Spleen (tissue), 11 donors: ENCODE results near the gene HS2ST1. TPM values are rescaled to one million over a fixed set of nuclear protein-coding genes. Genes with fewer than 3 reads are reported as not detected.

ENCODE experiments used
- DNase-seq: peaks from one replicate; pipeline ENCODE4 v3.0.0-alpha.2; 2020
- H3K27ac ChIP-seq, 8 donors: fragments of 200-600 bp; sonication (generic) in 7 of 8; 1 replicate in 4 of 8; 2 replicates in 4 of 8; pipeline versions ENCODE4 v1.5.0 to v1.8.0; 2016 to 2021; ENCODE audit warnings: inconsistent platforms in 4 of 8, mild to moderate bottlenecking in 4 of 8, moderate library complexity in 1 of 8
- H3K27me3 ChIP-seq, 7 donors: fragments of 200-600 bp; sonication (generic) in 6 of 7; replicated peaks in 1 of 7; 1 replicate in 4 of 7; 2 replicates in 3 of 7; pipeline versions ENCODE4 v1.5.0 to v1.8.0; 2016 to 2021; ENCODE audit warnings: inconsistent platforms in 3 of 7, mild to moderate bottlenecking in 1 of 7
- H3K36me3 ChIP-seq, 6 donors: fragments of 200-600 bp; sonication (generic) in 5 of 6; 1 replicate in 4 of 6; 2 replicates in 2 of 6; pipeline versions ENCODE4 v1.5.0 to v1.8.0; 2016 to 2021; ENCODE audit warnings: inconsistent platforms in 2 of 6
- H3K4me1 ChIP-seq, 6 donors: fragments of 200-600 bp; sonication (generic) in 5 of 6; 1 replicate in 3 of 6; 2 replicates in 3 of 6; pipeline versions ENCODE4 v1.5.0 to v1.8.0; 2016 to 2021; ENCODE audit warnings: inconsistent platforms in 3 of 6
- H3K4me3 ChIP-seq, 8 donors: fragments of 200-600 bp; sonication (generic) in 7 of 8; 1 replicate in 4 of 8; 2 replicates in 4 of 8; pipeline versions ENCODE4 v1.5.0 to v1.8.0; 2016 to 2021; ENCODE audit warnings: inconsistent platforms in 4 of 8, mild to moderate bottlenecking in 4 of 8, moderate library complexity in 2 of 8
- H3K9me3 ChIP-seq, 8 donors: fragments of 200-600 bp; sonication (generic) in 7 of 8; 1 replicate in 4 of 8; 2 replicates in 4 of 8; pipeline versions ENCODE4 v1.5.0 to v1.8.0; 2016 to 2021; ENCODE audit warnings: inconsistent platforms in 4 of 8
- POLR2A ChIP-seq, 3 donors: fragments of 450-650 bp; IDR thresholded peaks; one replicate each; pipeline ENCODE4 v1.5.1; 2017; ENCODE audit warnings: antibody characterized with exemption in 3 of 3, mild to moderate bottlenecking in 1 of 3
- POLR2AphosphoS5 ChIP-seq, 3 donors: sonication (generic); formaldehyde crosslinking; IDR thresholded peaks; one replicate each; pipeline ENCODE4 v1.5.1; 2017; ENCODE audit warnings: antibody characterized with exemption in 3 of 3
- WGBS, 5 donors: extraction: QIAGEN DNeasy Blood & Tissue Kit in 3 of 5; methylation state at CpG; one replicate each; pipeline versions ENCODE4 v1.1.5 to v1.1.7; 2013 to 2018; 5-methylcytosine and 5-hydroxymethylcytosine counted together
- intact Hi-C: fragments of 100-400 bp; cut with DNase I; formaldehyde crosslinking; loops from one replicate; pipeline ENCODE4 v1.15.0; 2023; ENCODE audit warnings: low total_unique reads
- polyA plus RNA-seq, 3 donors: library from polyadenylated mRNA; stranded (reverse); fragments of 200-250 nt; gene quantifications; one replicate each; pipeline ENCODE4 v1.2.1, GENCODE V29; 2013
- total RNA-seq, 7 donors: library from RNA; depleted of rRNA in 3 of 7; stranded (reverse); fragments of >200 nt in 3 of 7; fragmentation: NEBNext Ultra II Directional in 4 of 7; extraction: Animal tissue kit (Norgen Biotek cat#: 25700) in 4 of 7; gene quantifications; one replicate each; pipeline versions ENCODE4 v1.1.0 to v1.2.1, GENCODE V29; 2016 to 2021
- TF ChIP-seq, protein P1 (sequence below), 11 experiments: fragments of 200-600 bp in 7 of 11; fragments of 450-650 bp in 4 of 11; sonication (generic) in 4 of 11; IDR thresholded peaks in 8 of 11; conservative IDR thresholded peaks in 3 of 11; 1 replicate in 7 of 11; 2 replicates in 4 of 11; pipeline versions ENCODE4 v1.4.0 to v1.8.0; 2016 to 2021; ENCODE audit warnings: antibody characterized with exemption in 11 of 11, inconsistent platforms in 4 of 11, mild to moderate bottlenecking in 1 of 11
- donor health status: healthy with polysubstance abuse.
- donor health status: DM: no; HTN: no; CAD: no; lungs with moderate emphysema.
- donor health status: DM: no; HTN: no; CAD: no.
- donor health status: Bipolar disorder and iron deficiency.
- donor health status: healthy.
- donor health status: DM: no; HTN: no; CAD: no.
- donor health status: DM: yes; HTN: yes; CAD: no.

The HS2ST1 gene
- total and polyA plus RNA-seq, 10 donors = 4.6 to 32.9 (median 22.3) TPM

DNA sequence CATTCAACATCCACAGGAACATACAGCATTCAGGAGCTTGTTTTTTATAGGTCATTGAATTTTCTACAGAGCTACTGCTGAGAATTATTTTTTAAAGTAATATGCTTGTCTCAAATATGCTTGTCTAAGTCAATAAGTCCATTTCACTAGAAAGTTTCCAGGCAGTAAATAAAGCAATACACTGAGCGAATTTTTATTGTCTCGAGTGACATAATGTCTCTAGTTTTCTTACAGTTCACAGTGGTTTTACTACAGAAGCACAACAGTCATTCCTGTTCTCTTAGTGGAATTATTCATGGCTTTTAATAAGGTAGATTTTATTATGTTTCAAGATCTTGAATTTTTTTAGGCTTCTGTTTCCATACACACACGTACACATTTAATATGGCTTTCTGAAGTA, 83.8 kb downstream of the HS2ST1 start:
- intact Hi-C loops = no loop called here
- WGBS, 5 donors = 94 to 97% (median 96%) methylated on average over 3 of the region's 3 CpGs
- Histone ChIP-seq H3K36me3 (peaks cover 0 to 7% (median 0%) of the 10 kb centered on the region in 6 donors), H3K4me3 (no peak overlapping the region), H3K27ac (no peak overlapping the region), H3K4me1 (no peaks in the 10 kb centered on the region), H3K27me3 (no peaks in the 10 kb centered on the region), H3K9me3 (no peaks in the 10 kb centered on the region)
- no peak for DNase-seq
- TF ChIP-seq POLR2AphosphoS5 (IDR thresholded peaks at IDR 0.05) = no peak
- TF ChIP-seq, protein P1, sequence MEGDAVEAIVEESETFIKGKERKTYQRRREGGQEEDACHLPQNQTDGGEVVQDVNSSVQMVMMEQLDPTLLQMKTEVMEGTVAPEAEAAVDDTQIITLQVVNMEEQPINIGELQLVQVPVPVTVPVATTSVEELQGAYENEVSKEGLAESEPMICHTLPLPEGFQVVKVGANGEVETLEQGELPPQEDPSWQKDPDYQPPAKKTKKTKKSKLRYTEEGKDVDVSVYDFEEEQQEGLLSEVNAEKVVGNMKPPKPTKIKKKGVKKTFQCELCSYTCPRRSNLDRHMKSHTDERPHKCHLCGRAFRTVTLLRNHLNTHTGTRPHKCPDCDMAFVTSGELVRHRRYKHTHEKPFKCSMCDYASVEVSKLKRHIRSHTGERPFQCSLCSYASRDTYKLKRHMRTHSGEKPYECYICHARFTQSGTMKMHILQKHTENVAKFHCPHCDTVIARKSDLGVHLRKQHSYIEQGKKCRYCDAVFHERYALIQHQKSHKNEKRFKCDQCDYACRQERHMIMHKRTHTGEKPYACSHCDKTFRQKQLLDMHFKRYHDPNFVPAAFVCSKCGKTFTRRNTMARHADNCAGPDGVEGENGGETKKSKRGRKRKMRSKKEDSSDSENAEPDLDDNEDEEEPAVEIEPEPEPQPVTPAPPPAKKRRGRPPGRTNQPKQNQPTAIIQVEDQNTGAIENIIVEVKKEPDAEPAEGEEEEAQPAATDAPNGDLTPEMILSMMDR (IDR thresholded peaks at IDR 0.05 in 8 of 11, conservative IDR thresholded peaks at IDR 0.05 in 3 of 11) = no peak
- TF ChIP-seq POLR2A (IDR thresholded peaks at IDR 0.05) = no peak

DNA sequence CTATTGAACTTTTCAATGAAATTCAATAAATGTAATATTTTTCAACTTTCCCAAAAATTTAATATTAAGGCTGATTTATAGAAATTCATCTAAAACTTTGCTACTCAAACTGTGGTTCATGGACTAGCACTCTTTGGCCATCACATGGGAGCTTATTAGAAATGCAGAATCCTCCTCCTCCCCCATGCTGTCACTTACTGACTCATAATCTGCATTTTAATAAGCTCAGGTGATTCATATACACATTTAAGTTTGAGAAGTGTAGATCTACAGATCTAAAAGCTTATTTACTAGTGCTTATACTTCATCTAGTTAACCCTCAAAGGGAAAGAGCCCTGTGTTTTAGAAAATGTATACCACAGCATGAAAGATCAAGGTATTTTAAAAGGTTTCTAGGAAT, 84.3 kb downstream of the HS2ST1 start:
- no peak for DNase-seq

DNA sequence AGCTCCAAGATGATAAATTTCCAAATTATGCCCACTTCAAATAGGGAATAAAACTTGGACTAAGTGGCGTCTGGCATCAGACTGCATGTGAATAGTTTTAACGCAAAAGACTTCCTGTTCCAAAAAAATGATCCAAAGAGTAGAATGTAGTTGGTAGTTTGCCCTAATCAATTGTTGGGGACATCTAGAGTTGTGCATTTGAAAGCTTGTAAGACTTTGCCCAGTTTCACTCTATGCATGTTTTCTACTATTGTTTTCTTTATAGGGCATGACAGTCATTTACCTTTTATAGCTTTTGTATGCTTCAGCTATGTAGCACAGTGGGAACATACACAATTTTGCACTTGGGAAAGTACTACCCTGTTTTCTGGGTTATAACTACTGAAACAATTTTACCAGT, 86.0 kb downstream of the HS2ST1 start:
- no peak overlapping the region for H3K4me3 ChIP-seq
- no peaks in the 10 kb centered on the region for H3K27me3 ChIP-seq
- 34 to 80% (median 45%) methylated on average over 2 of the region's 2 CpGs for WGBS, 5 donors
- H3K9me3 ChIP-seq = no peaks in the 10 kb centered on the region
- H3K36me3 ChIP-seq = peaks cover 0 to 7% (median 0%) of the 10 kb centered on the region in 6 donors
- H3K4me1 ChIP-seq = no peaks in the 10 kb centered on the region
- intact Hi-C loops = no loop called here
- no peak overlapping the region for H3K27ac ChIP-seq
- DNase-seq = no peak
- TF ChIP-seq POLR2A (IDR thresholded peaks at IDR 0.05) = no peak
- no peak for TF ChIP-seq POLR2AphosphoS5 (IDR thresholded peaks at IDR 0.05)
- TF ChIP-seq, protein P1 (IDR thresholded peaks at IDR 0.05 in 8 of 11, conservative IDR thresholded peaks at IDR 0.05 in 3 of 11) = no peak

More for the DNA sequence above, 84.3 kb downstream of the HS2ST1 start:
- Histone ChIP-seq H3K27ac (no peak overlapping the region), H3K9me3 (no peaks in the 10 kb centered on the region), H3K4me3 (no peak overlapping the region), H3K4me1 (no peaks in the 10 kb centered on the region), H3K36me3 (peaks cover 0 to 7% (median 0%) of the 10 kb centered on the region in 6 donors), H3K27me3 (no peaks in the 10 kb centered on the region)
- TF ChIP-seq POLR2AphosphoS5 (IDR thresholded peaks at IDR 0.05) (no peak), POLR2A (IDR thresholded peaks at IDR 0.05) (no peak)
- TF ChIP-seq, protein P1 (IDR thresholded peaks at IDR 0.05 in 8 of 11, conservative IDR thresholded peaks at IDR 0.05 in 3 of 11) = no peak
- intact Hi-C loops = no loop called here

DNA sequence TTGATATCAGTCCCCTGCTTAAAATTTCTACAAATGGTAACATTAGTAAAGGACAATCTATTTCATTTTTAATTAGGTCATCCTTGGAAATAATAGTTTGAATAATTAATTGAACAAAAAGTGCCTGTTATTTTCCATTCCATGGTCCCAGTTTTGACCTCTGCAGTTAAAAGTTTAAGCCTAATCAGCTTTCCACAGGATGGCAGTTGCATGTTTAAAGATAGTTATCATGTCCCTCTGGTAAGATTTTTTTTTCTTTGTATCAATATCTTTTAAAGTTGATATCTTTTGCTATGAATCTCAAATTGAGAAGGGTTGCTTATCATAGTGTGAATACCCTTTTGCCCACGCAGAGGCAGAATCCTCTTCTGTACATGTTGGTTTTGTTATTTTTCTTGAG, 90.4 kb downstream of the HS2ST1 start:
- H3K36me3 ChIP-seq = no peaks in the 10 kb centered on the region
- intact Hi-C loops = no loop called here

More for the DNA sequence above, 90.4 kb downstream of the HS2ST1 start:
- H3K9me3 ChIP-seq = no peaks in the 10 kb centered on the region
- DNase-seq = no peak
- H3K27ac ChIP-seq = no peak overlapping the region
- no peak overlapping the region for H3K4me3 ChIP-seq
- H3K27me3 ChIP-seq = no peaks in the 10 kb centered on the region
- TF ChIP-seq POLR2A (IDR thresholded peaks at IDR 0.05) (no peak), POLR2AphosphoS5 (IDR thresholded peaks at IDR 0.05) (no peak)
- TF ChIP-seq, protein P1 (IDR thresholded peaks at IDR 0.05 in 8 of 11, conservative IDR thresholded peaks at IDR 0.05 in 3 of 11) = no peak
- H3K4me1 ChIP-seq = no peaks in the 10 kb centered on the region
- WGBS, 5 donors = 91 to 98% (median 97%) methylated on average over 1 of the region's 1 CpG
